GM21515 (cell line): Measurements from ENCODE around the gene PLEKHM2.

ENCODE experiments used
- ATAC-seq: cut with Tn5 transposase; IDR thresholded peaks from one replicate; pipeline ENCODE4 v1.9.1; 2021; ENCODE audit not compliant: unreplicated experiment

The PLEKHM2 gene

DNA sequence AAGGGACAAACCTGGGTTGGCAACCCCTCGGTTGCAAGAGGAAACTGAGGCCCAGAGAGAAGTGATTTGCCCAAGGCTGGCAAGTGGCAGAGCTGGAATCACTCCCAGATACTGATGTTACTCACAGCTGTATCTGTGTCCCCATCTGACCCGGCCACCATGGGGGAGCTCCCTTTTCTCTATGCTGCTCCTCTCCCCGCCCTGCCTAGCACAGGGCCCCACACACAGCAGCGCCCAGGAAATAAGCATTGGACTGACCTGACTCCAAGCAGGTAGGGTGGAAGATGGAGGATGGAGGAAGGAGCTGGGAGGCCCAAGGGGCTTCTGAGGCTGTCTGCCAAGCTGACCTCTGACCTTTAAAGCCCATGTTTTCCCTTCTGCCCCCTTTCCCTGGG is 71.5 kb downstream of the PLEKHM2 start:
- ATAC-seq = no peak

DNA sequence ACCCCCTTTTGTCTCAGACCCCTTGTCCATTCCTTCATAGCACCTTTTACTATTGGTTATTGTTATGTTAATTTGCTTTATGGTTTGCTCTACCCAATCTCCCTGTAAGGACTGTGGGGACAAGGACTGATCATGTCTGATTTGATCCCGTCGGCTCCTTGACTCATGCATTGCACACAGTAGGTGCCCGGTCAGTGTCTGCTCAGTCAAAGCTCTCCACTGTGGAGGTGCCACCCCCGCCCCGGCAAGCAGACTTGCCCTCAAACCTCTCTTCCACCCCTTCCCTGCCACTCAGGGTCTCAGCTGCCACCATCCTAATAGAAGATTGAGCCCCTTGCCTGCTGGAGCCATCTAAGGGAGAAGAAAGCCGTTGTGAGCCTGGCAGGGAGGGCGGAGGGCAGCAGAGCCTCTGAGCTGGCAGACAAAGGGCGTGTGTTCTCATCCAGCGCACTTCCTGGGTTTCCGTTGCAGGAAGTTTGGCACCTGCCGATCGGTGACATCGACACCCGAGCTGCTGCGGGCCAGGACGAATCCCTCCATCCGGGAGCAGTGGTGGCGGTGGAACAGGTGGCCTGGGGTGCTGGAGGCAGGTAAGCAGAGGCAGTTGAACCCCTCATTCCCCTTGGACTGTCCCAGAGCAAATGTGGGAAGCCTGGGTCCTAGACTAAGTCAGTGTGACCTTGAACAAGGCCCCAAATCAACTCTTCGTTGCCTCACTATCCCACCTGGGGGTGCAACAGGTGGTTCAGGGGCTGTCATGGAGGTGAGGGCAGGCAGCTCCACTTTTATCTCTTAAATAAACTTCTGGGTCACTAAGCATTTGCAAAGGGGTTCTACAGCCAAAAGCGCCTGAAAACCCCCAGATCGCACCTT is 72.3 kb downstream of the PLEKHM2 start:
- ATAC-seq = no peak

DNA sequence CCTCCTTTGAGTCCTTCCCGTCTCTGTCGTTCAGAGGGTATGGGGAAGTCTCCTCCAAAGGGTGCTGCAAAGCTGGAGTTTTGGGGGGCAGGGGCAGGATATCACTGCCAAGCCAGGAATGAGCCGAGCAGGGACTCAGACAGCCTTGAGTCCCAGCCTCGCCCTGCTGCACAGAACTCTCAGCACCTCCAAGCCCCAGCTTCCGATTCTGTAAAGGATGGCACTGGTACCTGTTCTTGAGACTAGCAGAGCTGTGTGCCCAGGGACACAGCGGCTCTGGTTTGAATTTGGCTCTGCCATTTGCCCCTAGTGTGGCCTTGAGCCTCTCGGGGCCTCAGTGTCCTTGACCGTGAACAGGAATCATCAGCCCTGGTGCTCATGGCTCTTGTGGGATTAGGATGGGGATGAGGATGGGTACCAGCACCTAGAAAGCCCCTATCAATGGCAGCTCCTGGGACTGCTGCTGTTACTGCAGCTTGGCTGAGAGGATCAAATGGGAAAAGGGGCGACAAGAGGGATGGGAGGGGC is 73.0 kb downstream of the PLEKHM2 start:
- ATAC-seq = no peak

DNA sequence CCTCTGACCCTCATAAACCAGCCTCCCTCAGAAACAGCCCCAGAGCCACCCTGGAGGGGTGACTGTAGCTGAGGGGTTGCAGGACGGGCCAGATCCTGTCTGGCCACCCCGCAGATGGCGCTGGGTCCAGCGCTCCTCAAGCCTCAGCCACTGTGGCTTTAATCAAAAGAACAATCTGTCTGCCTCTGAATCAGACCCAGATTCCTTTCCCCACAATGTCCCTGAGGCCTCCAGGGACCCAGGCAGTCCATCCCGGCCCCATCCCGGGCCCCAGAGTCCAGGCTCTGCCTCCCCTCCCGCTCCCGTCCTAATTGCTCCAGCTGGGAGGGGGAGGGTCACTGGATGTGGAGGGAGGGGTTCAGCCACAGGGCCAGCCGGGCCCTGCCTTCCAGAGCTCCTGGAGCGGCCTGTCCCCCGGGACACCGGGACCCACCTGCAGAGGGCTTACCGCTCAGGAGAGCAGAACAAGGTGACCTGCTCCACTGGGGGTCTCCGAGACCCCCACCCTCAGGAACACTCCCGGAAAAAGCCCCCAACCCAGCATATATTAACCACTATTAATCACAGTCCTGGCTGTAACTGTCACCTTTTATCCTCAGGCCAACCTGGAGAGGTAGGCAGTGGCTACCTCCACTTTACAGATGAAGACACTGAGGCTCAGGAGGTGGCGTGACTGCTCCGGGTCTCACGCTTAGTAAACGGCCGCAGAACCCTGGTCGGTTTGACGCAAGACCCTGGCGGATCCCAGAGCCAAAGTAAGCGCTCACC is 73.6 kb downstream of the PLEKHM2 start:
- ATAC-seq = no peak

DNA sequence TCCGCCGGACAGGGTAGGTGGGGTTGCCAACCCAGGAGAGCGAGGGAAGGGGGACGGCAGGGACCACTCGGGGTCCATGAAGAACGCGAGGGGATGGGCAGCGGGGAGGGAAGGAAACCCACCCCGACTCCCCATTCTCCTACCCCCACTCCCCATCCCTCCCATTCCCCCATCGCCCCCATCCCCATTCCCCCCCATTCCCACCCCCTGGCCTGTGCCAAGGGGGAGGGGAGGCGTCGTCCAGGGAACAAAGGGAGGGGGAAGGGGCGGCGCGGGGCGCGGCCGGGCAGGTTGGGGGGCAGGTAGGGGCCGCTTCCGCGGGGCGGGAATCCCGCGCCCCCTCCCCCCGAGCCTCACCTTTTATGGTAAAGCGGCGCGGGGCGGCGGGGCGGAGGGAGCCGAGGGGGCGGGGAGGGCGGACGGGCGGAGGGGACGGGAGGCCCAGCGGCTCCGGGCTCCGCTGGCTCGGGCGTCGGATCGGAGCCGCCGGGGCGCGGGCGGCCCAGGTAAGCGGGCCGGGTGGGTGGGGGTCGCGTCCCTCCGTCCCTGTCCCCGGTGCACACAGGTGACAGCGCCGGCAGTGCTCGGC is 74.3 kb downstream of the PLEKHM2 start, which contains the start of gene FBLIM1:
Gene FBLIM1, plus strand, starts transcription at position 453 of the 589 bp plus-strand sequence. CDS start 6,189 bp downstream, outside the sequence.
- ATAC-seq = no peak

DNA sequence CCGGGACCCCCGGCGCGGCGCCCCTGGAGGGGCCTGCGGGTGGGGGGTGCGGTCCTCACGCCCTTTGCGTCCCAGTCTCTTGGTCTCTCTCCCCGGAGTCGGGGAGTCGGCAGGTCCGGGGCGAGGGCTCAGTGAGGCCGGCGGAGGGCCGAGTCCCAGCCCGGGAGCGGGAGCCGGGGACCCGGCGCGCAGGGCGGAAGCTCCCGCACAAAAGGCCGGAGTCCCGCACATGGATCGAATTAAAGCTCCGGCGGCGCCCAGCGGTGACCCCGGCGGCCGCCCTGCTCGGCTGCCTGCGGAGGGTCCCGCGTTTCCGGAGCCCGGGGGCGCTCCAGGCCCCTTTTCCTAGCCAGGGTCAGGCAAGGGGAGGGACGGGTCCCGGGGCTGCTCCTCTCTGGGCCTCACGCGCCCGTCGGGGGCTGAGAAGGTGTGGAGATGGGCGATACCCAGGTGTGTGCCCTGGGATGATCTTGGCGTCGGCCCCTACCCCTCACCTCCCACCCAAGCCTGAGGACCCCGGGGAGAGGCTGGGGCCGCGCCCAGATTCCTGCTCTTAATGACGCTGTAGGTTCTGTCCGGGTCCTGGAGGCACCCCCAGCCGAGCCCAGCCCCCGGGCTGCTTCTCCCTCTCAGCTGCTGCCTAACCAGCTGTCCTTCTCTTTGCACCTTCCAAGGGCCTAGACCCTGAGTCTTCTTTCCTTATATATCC is 75.0 kb downstream of the PLEKHM2 start:
- ATAC-seq = no peak

DNA sequence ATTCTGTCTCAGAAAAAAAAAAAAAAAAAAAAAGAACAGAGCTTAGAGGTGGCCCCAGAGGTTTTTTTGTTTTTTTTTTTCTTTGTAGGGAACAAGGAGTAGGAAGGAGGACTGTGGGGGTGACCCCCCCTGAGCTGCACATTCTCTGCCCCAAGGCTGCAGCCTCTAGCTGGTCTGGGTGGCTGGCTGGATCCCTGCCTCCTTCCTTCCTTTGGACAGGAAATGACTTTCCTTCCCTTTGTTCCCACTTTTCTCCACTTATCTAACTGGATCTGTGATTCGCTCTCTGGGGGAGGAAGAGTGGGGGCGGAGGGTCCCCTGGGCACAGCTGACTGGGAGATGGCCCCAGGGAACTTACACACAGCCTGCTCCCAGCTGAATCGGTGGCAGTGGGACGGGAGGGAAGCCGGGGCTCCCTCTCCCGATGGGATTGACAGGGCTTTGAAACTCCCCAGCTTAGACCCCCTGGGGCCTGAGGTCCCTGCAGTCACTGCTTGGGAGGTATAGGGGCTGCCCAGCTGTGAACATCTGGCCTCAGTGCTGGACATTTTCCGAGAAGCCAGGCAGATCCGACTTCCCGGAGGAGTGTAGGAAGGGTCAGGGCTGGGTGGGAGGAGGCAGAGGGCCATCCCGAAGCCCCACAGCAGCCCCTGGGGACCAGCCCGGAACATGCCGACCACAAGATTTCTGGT is 76.5 kb downstream of the PLEKHM2 start:
- ATAC-seq = no peak

DNA sequence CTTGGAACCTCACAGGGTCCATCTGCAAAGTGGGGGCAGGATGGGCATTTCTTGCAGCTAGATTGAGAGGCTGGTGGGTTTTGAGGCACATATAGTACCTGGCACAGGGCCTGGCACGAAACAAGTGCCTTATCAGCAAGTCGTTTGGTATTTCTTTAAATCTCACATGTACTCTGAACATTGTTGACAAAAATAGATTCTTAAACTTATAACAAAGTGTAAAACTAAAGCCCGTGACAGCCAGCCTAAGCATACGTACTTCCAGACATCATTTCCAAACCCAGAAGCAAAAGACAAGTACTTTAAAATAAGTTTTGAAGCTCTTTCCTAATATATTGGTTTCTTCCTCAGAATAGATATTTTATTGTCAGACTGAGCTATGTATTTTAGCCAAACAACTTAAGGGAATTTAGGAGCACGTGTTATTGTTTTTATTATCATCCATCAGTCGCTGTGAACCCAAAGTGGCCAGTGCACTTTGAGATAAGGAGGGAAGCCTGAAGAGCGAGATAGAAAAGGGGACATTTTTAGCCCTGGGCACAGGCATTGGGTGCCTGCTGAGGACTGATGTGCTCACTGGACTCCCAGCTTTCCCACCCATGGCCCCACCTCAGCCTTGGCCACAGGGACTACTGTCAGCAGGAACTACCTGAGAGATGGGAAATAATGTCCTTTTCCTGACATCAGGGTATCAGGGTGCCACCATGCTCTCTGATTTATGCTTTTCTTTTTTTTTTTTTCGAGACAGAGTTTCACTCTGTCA is 77.4 kb downstream of the PLEKHM2 start:
- no peak for ATAC-seq

DNA sequence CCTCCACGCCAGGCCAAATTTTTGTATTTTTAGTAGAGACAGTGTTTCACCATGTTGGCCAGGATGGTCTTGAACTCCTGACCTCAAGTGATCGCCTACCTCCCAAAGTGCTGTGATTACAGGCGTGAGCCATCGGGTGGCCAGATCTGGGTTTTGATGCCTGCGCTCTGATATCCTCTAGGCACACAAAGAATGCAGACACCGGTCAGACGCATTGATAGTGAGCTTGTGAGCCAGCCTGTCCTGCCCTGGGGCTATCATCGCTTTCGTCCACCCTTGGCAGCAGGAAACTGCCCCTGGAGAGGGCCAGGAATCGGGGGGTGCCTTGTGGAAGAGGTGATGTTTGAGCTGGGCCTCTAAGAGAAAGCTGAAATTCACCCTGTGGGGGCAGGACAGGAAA is 78.4 kb downstream of the PLEKHM2 start:
- no peak for ATAC-seq

DNA sequence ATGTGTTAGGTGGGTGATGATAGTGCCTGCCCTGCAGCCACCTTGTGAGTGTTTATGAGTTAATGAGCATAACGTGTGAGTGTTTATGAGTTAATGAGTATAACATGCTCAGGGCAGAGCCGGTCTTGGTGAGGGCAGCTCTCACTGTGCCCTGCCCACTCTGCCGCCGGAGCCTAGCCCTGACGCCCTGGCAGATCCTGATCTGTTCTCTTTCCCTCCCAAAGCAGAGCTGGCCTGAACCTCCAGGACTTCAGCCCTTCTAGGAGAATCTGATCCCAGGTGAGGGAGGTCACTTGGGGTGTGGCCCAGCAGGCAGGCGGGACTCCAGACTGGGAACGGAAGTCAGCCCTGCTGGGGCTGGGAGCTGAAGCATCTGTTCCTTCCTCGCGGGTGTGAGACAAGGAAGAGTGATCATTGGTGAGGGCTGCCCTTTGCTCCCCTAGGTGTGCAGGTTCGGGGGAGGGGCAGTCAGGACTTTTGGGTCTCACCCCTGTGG is 80.2 kb downstream of the PLEKHM2 start:
- ATAC-seq = no peak

DNA sequence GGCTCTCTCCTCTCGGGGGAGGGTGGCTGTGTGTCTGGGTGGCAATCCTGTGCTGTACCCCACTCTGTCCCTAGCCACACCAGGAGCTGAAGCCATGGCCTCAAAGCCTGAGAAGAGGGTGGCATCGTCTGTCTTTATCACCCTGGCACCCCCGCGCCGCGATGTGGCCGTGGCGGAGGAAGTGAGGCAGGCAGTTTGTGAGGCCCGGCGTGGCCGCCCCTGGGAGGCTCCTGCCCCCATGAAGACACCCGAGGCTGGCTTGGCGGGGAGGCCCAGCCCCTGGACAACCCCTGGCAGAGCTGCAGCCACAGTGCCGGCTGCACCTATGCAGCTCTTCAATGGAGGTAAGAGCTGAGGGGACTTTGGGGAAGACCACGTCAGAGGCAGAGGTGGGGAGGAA is 80.8 kb downstream of the PLEKHM2 start:
- ATAC-seq = no peak

DNA sequence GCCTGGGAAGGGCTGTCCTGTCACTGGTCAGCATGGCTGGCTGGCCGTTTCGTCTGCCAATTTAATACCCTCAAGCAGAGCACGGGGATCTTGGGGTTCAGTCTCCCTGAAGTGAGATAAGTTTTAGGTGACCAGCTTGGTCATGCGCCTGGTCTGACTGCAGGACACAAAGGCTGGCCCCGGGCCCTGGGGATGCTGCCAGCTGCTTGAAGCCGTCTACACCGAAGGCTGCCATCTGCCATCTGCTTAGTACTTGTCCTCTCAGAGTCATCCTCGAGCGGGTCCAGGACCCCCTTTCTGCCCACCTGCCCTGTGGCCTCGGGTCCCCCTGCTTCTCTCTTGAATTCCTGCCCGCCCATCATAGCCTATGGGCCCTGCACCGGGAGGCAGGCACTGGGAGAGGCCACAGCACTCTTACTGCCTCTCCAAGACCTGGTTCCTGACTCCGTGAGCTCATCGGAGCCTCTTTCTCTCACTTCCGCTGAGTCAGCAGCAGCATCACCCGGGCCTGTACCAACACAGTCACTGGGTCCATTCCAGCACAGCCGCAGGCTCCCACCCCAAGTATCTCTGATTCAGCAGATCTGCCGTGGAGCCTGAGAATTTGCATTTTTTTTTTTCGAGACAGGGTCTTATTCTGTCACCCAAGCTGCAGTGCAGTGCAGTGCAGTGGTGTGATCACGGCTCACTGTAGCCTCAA is 81.5 kb downstream of the PLEKHM2 start:
- ATAC-seq = no peak

DNA sequence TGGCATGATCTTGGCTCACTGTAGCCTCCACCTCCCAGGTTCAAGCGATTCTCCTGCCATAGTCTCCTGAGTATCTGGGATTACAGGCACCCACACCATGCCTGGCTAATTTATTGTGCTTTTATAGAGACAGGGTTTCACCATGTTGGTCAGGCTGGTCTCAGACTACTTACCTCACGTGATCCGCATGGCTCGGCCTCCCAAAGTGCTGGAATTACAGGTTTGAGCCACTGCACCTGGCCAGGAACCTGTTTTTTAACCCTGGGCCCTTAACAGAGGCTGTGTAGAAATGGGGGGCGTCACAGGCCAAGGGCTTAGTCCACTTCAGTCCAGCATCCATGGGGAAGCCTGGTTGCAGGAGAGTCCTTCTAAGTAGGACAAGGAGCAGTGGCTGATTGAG is 83.8 kb downstream of the PLEKHM2 start:
- ATAC-seq = no peak

DNA sequence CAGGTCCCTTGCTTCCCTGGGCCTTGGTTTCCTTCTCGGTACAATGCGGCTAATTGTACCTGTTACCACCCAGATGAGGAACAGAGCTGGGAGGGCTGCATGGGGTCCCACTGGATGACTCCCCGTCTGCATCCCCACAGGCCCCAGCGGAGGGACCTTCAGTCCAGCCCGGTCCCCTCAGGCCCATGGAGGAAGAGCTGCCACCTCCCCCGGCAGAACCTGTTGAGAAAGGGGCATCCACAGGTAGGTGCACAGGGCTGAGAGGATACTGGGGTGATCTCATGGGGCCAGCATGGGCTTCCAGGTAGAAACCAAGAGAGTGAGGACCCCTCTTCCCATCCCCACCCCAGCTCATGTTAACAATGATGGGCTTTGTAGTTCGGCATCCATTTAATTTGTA is 84.3 kb downstream of the PLEKHM2 start:
- no peak for ATAC-seq

DNA sequence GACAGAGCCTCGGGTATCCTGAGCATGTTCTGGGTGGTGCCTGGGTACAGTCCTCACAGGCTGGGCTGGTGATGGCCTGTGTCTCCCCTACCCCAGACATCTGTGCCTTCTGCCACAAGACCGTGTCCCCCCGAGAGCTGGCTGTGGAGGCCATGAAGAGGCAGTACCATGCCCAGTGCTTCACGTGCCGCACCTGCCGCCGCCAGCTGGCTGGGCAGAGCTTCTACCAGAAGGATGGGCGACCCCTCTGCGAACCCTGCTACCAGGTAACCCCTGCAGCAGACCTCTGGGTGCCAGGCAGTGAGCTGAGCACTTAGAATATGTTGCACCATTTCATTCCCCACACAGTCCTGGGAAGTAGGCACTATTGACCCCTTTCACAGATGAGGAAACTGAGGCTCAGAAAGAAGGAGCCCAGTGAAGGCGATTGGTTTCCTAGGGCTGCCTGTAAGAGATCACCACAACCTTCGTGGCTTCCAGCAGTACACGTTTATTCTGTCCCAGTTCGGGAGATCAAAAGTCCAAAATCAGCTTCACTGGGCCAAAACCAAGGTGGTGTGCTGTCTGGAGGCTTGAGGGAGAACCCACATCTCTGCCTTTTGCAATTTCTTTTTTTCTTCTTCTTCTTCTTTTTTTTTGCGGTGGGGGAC is 86.3 kb downstream of the PLEKHM2 start:
- no peak for ATAC-seq

DNA sequence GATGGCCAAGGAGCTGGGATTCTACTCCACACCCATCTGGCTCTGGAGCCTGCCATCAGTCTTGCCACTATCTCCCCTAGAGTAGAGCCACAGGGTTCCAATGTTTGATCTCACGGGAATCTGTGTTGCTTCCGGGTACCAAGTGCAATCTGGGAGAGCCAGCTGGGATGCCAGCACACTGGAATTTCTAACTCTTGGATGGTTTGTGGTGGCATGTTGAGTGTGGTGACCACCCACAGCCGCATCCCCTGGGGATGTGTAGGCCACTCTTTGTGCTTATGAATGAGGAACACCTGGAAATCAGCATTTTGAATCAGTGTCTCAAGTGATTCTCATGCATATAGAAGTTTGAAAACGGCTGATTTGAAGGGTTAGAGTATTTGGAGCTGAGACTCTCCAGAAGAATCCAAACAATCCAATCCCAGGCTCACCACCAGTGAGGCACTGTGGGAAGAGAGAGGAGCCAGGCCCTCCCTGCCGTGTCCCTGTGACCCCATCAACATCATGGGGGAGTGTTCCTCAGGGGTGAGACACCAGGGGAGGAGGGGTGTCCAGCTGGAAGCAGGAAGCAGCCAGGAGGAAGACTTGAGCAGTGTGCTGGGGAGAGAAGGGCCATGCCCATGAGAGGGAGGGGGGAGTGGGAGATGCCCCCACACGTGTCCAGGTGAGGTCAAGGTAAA is 87.9 kb downstream of the PLEKHM2 start:
- ATAC-seq = no peak

DNA sequence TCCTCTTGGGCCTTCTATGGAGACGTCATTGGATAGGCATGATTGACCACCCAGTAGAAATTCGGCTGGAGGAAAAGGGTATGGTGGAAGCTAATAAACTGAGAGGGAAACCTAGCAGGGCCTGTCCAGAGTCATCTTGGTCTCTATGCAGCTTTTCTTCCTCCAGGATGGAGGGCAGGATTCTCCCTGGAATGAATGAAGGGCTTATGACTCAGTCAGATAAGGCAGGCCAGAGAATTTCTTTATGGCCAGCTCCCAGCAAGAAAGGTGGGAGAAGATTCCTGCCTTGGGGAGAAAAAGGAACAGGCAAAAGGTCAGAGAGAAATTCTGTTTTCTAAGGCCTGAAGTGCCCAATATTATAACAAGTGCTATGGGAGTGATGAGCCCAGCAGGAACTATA is 91.6 kb downstream of the PLEKHM2 start:
- no peak for ATAC-seq
